ENCODE data around the gene KCNQ5.

GRCh38 chr6:73200247-73200646, 578.4 kb downstream of the KCNQ5 start:
- TF ChIP-seq CTCF (IDR thresholded peaks at IDR 0.05) (no peak), EZH2 (IDR thresholded peaks at IDR 0.05) (no peak)
